HepG2 (cell line): ENCODE data around the gene BLOC1S4. TPM values are rescaled to one million over a fixed set of nuclear protein-coding genes. Genes with fewer than 3 reads are reported as not detected.
A peak's percentile ranks its signal among the peaks of the same experiment; 100 is the strongest.

Source experiments
- CENPX ChIP-seq: sonication (generic); formaldehyde crosslinking; IDR thresholded peaks from 2 replicates; pipeline ENCODE4 v1.9.0; 2021; ENCODE audit warnings: mild to moderate bottlenecking, missing genetic modification reagents, moderate library complexity
- FOXK1 ChIP-seq: sonication (generic); formaldehyde crosslinking; IDR thresholded peaks from 2 replicates; pipeline ENCODE4 v1.4.0; 2020; ENCODE audit warnings: low read depth, missing genetic modification reagents, borderline replicate concordance
- NCOA1 ChIP-seq: sonication (generic); formaldehyde crosslinking; IDR thresholded peaks from 2 replicates; pipeline ENCODE4 v1.9.0; 2021; ENCODE audit warnings: missing genetic modification reagents
- NCOA2 ChIP-seq: sonication (generic); formaldehyde crosslinking; IDR thresholded peaks from 2 replicates; pipeline ENCODE4 v1.8.0; 2022; ENCODE audit warnings: inconsistent platforms
- NKX3-1 ChIP-seq: sonication (generic); formaldehyde crosslinking; IDR thresholded peaks from 2 replicates; pipeline ENCODE4 v1.5.0; 2020; ENCODE audit warnings: missing genetic modification reagents
- PRDM15 ChIP-seq: sonication (generic); formaldehyde crosslinking; IDR thresholded peaks from 2 replicates; pipeline ENCODE4 v1.4.0; 2020; ENCODE audit warnings: missing genetic modification reagents
- PRMT3 ChIP-seq: sonication (generic); formaldehyde crosslinking; IDR thresholded peaks from 2 replicates; pipeline ENCODE4 v1.8.1; 2022; ENCODE audit warnings: low read depth, mild to moderate bottlenecking, moderate library complexity, missing genetic modification reagents, borderline replicate concordance
- RARA ChIP-seq: IDR thresholded peaks from 2 replicates; pipeline ENCODE4 v1.6.1; 2016; ENCODE audit warnings: missing genetic modification reagents, missing compliant biosample characterization
- RELA ChIP-seq: sonication (generic); formaldehyde crosslinking; IDR thresholded peaks from 2 replicates; pipeline ENCODE4 v1.4.0; 2020; ENCODE audit warnings: missing genetic modification reagents
- SSRP1 ChIP-seq: IDR thresholded peaks from 2 replicates; pipeline ENCODE4 v1.6.1; 2016; ENCODE audit warnings: control low read depth
- TP53 ChIP-seq: sonication (generic); formaldehyde crosslinking; conservative IDR thresholded peaks from 2 replicates; pipeline ENCODE4 v1.4.0; 2020; ENCODE audit warnings: missing genetic modification reagents
- ZFP36L2 ChIP-seq: sonication (generic); formaldehyde crosslinking; IDR thresholded peaks from 2 replicates; pipeline ENCODE4 v1.4.0; 2020; ENCODE audit warnings: missing genetic modification reagents
- ZNF362 ChIP-seq: sonication (generic); formaldehyde crosslinking; IDR thresholded peaks from 2 replicates; pipeline ENCODE4 v1.4.0; 2020; ENCODE audit warnings: missing genetic modification reagents, mild to moderate bottlenecking, borderline replicate concordance
- ZNF567 ChIP-seq: sonication (generic); formaldehyde crosslinking; IDR thresholded peaks from 2 replicates; pipeline ENCODE4 v1.8.1; 2023; ENCODE audit warnings: mild to moderate bottlenecking, missing genetic modification reagents, borderline replicate concordance
- ZNF782 ChIP-seq: sonication (generic); formaldehyde crosslinking; IDR thresholded peaks from 2 replicates; pipeline ENCODE4 v1.4.0; 2020; ENCODE audit warnings: missing genetic modification reagents, mild to moderate bottlenecking, borderline replicate concordance
- ZNF841 ChIP-seq: sonication (generic); formaldehyde crosslinking; IDR thresholded peaks from 2 replicates; pipeline ENCODE4 v1.8.1; 2023; ENCODE audit warnings: missing genetic modification reagents, borderline replicate concordance
- ZNF850 ChIP-seq: sonication (generic); formaldehyde crosslinking; conservative IDR thresholded peaks from 2 replicates; pipeline ENCODE4 v1.9.0; 2021; ENCODE audit warnings: mild to moderate bottlenecking, missing genetic modification reagents
- ZSCAN30 ChIP-seq: sonication (generic); formaldehyde crosslinking; IDR thresholded peaks from 2 replicates; pipeline ENCODE4 v1.5.0; 2020; ENCODE audit warnings: mild to moderate bottlenecking, missing genetic modification reagents
- polyA plus RNA-seq, 8 experiments: library from polyadenylated mRNA; depleted of rRNA in 3 of 8; stranded (reverse) in 7 of 8; unstranded in 1 of 8; fragments of >200 nt; fragmentation: Illumina TruSeq in 4 of 8; extraction: Trizol in 4 of 8; gene quantifications; 2 replicates each; pipeline versions ENCODE4 v1.2.1 to v1.2.3, GENCODE V29; 2011 to 2016; ENCODE audit warnings: low read depth in 4 of 8, missing spikeins in 1 of 8, mixed read lengths in 1 of 8; ENCODE audit not compliant: insufficient read depth in 1 of 8
- total RNA-seq, 5 experiments: library from RNA; depleted of rRNA; stranded (reverse); fragments of >200 nt; fragmentation: Illumina TruSeq; extraction: Trizol; gene quantifications; 2 replicates each; pipeline ENCODE4 v1.2.3, GENCODE V29; 2016; ENCODE audit warnings: low read depth in 1 of 5
- TF ChIP-seq, protein P1 (sequence below): sonication (generic); formaldehyde crosslinking; IDR thresholded peaks from 2 replicates; pipeline ENCODE4 v1.9.0; 2021; ENCODE audit warnings: missing genetic modification reagents, borderline replicate concordance
- TF ChIP-seq, protein P2 (sequence below): sonication (generic); formaldehyde crosslinking; IDR thresholded peaks from 2 replicates; pipeline ENCODE4; 2020; ENCODE audit warnings: missing genetic modification reagents, mild to moderate bottlenecking, borderline replicate concordance

Gene BLOC1S4
- total and polyA plus RNA-seq, 2 of the 13 experiments (the other 11 are each of a cell fraction or from before 2014, with no cell fraction given), result 15.5 to 20.9 TPM

- TF ChIP-seq ZNF567 (no peak), NCOA2 (CRISPR knock-in tag) (peak; percentile 56; the same call in 1 of the 2 replicates), TP53 (no peak), ZNF841 (CRISPR knock-in tag) (no peak), NKX3-1 (peak; percentile 77; the same call in 1 of the 2 replicates), ZNF782 (CRISPR knock-in tag) (no peak), SSRP1 (no peak), CENPX (CRISPR knock-in tag) (no peak), RELA (no peak), ZSCAN30 (CRISPR knock-in tag) (no peak), NCOA1 (CRISPR knock-in tag) (peak; percentile 8; the same call in 1 of the 2 replicates), ZFP36L2 (CRISPR knock-in tag) (no peak), ZNF850 (CRISPR knock-in tag) (no peak), FOXK1 (CRISPR knock-in tag) (no peak), PRDM15 (peak; percentile 44; the same call in 1 of the 2 replicates), PRMT3 (CRISPR knock-in tag) (no peak), ZNF362 (CRISPR knock-in tag) (no peak), RARA (CRISPR knock-in tag) (peak; percentile 54)
- TF ChIP-seq, protein P1, sequence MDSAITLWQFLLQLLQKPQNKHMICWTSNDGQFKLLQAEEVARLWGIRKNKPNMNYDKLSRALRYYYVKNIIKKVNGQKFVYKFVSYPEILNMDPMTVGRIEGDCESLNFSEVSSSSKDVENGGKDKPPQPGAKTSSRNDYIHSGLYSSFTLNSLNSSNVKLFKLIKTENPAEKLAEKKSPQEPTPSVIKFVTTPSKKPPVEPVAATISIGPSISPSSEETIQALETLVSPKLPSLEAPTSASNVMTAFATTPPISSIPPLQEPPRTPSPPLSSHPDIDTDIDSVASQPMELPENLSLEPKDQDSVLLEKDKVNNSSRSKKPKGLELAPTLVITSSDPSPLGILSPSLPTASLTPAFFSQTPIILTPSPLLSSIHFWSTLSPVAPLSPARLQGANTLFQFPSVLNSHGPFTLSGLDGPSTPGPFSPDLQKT, result no peak
- TF ChIP-seq, protein P2, sequence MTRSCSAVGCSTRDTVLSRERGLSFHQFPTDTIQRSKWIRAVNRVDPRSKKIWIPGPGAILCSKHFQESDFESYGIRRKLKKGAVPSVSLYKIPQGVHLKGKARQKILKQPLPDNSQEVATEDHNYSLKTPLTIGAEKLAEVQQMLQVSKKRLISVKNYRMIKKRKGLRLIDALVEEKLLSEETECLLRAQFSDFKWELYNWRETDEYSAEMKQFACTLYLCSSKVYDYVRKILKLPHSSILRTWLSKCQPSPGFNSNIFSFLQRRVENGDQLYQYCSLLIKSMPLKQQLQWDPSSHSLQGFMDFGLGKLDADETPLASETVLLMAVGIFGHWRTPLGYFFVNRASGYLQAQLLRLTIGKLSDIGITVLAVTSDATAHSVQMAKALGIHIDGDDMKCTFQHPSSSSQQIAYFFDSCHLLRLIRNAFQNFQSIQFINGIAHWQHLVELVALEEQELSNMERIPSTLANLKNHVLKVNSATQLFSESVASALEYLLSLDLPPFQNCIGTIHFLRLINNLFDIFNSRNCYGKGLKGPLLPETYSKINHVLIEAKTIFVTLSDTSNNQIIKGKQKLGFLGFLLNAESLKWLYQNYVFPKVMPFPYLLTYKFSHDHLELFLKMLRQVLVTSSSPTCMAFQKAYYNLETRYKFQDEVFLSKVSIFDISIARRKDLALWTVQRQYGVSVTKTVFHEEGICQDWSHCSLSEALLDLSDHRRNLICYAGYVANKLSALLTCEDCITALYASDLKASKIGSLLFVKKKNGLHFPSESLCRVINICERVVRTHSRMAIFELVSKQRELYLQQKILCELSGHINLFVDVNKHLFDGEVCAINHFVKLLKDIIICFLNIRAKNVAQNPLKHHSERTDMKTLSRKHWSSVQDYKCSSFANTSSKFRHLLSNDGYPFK (CRISPR knock-in tag), result no peak
These were observed 16.7 kb downstream of the BLOC1S4 start (continued) for GRCh38 chr4:6732441-6733357.
